GM12864 (cell line): ENCODE results near the gene FCRLA.
A peak's percentile ranks its signal among the peaks of the same experiment; 100 is the strongest.

Source experiments
- DNase-seq: peaks from one replicate; pipeline ENCODE4 v3.0.0-alpha.2; 2011; ENCODE audit warnings: low read depth
- H3K4me3 ChIP-seq: 2 replicates; pipeline ENCODE4 v1.5.1; 2011; ENCODE audit warnings: mild to moderate bottlenecking, low read depth, low read length, control low read depth
- TF ChIP-seq, protein P1 (sequence below): IDR thresholded peaks from 2 replicates; pipeline ENCODE4 v1.5.1; 2011; ENCODE audit warnings: low read depth, mild to moderate bottlenecking, moderate library complexity, low read length, control low read depth, inconsistent platforms; ENCODE audit errors: missing control alignments

Gene FCRLA

DNA sequence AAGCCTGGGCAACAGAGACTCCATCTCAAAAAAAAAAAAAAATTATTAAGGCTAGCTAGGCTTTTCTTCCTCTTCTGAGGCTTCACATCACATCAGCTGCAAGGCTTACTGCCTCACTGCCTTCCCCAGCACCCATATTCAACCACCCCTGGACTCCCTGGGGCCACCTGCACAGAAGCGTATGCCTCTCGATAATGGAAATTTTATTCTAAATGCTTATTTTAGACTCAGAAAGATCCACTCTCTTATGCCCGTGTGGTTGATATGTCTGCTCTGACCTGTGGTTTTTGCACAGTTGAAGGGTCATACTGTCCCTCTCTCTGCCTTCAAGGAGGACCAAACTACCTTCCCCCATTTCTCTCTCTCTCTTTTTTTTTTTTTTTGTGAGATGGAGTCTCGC lies 1.5 kb upstream of the FCRLA start:
- no peak overlapping the region; the same call in 1 of the 2 replicates for H3K4me3 ChIP-seq
- DNase-seq = no peak
- TF ChIP-seq, protein P1, sequence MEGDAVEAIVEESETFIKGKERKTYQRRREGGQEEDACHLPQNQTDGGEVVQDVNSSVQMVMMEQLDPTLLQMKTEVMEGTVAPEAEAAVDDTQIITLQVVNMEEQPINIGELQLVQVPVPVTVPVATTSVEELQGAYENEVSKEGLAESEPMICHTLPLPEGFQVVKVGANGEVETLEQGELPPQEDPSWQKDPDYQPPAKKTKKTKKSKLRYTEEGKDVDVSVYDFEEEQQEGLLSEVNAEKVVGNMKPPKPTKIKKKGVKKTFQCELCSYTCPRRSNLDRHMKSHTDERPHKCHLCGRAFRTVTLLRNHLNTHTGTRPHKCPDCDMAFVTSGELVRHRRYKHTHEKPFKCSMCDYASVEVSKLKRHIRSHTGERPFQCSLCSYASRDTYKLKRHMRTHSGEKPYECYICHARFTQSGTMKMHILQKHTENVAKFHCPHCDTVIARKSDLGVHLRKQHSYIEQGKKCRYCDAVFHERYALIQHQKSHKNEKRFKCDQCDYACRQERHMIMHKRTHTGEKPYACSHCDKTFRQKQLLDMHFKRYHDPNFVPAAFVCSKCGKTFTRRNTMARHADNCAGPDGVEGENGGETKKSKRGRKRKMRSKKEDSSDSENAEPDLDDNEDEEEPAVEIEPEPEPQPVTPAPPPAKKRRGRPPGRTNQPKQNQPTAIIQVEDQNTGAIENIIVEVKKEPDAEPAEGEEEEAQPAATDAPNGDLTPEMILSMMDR = no peak

DNA sequence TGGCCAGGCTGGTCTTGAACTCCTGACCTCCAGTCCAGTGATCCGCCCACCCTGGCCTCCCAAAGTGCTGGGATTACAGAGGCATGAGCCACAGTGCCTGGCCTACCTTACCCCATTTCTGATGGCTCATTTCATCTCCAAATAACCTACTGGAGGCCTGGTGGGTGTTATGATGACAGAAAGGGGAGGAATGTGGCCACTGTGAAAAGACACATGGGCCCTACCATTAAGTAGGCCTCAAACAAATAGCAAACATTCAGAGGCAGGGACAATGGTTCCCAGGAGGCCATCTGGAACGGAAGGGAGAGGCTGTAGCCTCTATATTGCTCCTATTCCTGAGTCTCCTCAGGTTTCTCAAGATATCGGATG lies 932 bp upstream of the FCRLA start:
- no peak for DNase-seq
- TF ChIP-seq, protein P1 = no peak
- H3K4me3 ChIP-seq = peak overlapping the region; percentile 1; the same call in 1 of the 2 replicates

DNA sequence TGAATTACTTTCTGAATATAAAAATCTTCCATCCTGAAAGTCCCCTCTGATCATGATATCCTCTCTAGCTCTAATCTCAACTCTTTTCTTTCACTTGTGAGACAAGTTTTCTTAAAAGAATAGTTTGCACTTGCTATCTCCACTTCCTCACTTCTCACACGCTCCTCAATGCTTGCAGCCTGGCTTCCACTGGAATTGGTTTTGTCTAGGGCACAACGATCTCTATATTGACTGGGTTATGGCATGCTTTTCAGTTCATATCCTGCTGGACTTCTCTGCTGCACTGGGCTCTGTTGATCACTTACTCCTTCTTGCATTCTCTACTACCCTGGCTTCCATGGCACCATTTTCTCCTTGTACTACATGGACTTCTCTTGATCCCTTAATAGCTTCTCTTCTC lies 474 bp downstream of the FCRLA start:
- H3K4me3 ChIP-seq = peak overlapping the region; percentile 79
- TF ChIP-seq, protein P1 = no peak
- DNase-seq = no peak

DNA sequence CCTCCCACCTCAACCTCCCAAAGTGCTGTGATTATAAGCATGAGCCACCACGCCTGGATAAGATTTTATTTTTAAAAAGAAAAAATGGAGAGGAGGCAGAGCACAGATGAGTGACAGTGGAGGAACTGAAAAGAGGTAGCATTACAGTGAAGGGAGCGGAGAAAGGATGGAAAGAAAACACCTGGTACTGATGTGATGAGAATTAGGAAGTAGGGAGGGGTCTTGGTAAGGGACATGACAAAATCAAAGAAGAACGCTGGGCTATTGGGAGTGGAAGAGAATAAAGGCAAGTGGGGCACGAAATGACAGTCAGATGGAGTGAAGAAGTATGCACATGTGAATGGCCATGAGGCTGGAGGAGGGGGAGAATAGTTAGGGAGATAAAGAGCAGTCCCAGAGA lies 2.3 kb downstream of the FCRLA start:
- H3K4me3 ChIP-seq = peak overlapping the region; percentile 79
- TF ChIP-seq, protein P1 = no peak
- no peak for DNase-seq

DNA sequence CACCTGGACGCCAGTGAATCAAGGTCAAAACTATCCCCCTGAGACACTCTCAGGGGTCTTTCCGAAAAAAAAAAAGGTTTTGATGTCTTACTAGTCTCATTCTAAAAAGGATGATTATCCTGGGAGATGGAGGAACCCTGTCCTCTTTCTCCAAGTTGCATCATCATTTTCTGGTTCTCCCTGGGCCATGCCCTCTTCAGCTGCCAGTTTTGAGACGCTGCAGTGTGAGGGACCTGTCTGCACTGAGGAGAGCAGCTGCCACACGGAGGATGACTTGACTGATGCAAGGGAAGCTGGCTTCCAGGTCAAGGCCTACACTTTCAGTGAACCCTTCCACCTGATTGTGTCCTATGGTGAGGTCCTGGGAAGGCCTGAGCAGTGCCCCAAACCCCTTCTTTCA lies 3.5 kb downstream of the FCRLA start:
- TF ChIP-seq, protein P1 = no peak
- H3K4me3 ChIP-seq = no peak overlapping the region; the same call in 1 of the 2 replicates
- DNase-seq = no peak

DNA sequence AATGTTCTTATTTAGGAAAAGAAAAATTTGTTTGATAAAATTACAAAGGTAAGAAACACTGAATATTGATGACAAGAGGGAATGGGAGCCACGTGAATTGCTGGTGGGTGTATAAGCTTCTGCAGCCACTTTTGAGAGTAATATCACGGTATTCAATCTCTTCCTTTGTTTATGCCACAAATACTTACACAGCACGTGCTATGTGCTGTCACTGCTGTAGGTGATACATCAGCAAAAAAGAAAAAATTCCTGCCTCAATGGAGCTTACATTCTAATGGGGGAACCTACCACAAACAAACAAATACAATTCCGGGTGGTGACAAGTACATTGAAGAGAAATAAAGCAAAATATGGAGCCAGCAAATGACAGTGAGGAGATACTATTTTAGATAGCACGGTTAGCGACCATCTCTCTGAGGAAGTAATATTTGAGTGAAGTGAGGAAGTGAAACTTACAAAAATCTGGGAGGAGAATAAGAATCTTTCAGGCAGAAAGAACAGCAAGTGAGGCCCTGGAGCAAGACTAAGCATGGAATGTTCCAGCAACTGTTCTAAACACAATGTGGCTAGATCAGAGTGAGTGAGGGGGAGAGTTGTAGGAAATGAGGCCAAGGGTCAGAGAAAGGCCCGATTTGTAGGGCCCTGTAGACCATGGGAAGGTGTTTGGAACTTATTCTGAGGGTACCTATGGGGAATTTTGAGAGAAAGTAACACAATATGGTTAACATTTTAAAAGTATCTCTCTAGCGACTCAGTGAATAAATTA lies 11.7 kb downstream of the FCRLA start:
- TF ChIP-seq, protein P1 = no peak
- no peak for DNase-seq
- no peak overlapping the region; the same call in 1 of the 2 replicates for H3K4me3 ChIP-seq

DNA sequence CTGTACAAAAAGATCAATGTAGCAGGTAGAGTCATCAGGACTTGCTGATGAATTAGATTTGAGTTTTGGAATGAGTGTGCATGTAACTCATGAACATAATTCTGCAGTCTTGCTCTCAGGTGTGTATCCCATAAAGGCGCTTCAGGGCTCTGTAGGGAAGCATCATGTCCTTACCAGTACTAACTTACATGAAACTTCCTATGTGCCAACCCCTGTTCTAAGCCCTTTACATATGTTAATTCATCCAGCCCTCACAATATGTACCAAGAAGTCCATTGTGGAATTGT lies 12.2 kb downstream of the FCRLA start:
- DNase-seq = no peak
- no peak overlapping the region for H3K4me3 ChIP-seq
- TF ChIP-seq, protein P1 = no peak
